Measurements from ENCODE around the gene ST3GAL2. TPM values are rescaled to one million over a fixed set of nuclear protein-coding genes. Genes with fewer than 3 reads are reported as not detected.
"Not testable (repeated sequence)": the region's sequence is repeated elsewhere in the genome, so short reads cannot be mapped to it uniquely, and the experiment has no call there.

ST3GAL2 gene
- total RNA-seq, 1 experiment from 2014 or later = 13.6 TPM

- no peaks in the 10 kb centered on the region for H3K36me3 ChIP-seq
- H3K4me3 ChIP-seq = no peak overlapping the region
- DNase-seq = no peak
- H3K27me3 ChIP-seq = no peaks in the 10 kb centered on the region
- no peaks in the 10 kb centered on the region for H3K9me3 ChIP-seq (replicated peaks)
- H3K27ac ChIP-seq = no peak overlapping the region
- no peaks in the 10 kb centered on the region for H3K4me1 ChIP-seq
Observed at GRCh38 chr16:70341600-70341999, 97.3 kb downstream of the ST3GAL2 start.

- Histone ChIP-seq H3K4me1 (no peaks in the 10 kb centered on the region), H3K4me3 (no peak overlapping the region), H3K9me3 (replicated peaks) (no peaks in the 10 kb centered on the region), H3K36me3 (no peaks in the 10 kb centered on the region), H3K27ac (no peak overlapping the region), H3K27me3 (no peaks in the 10 kb centered on the region)
- no peak for DNase-seq
Observed at GRCh38 chr16:70337814-70338213, 101.1 kb downstream of the ST3GAL2 start.

GRCh38 chr16:70332728-70333127, 106.2 kb downstream of the ST3GAL2 start:
- H3K27me3 ChIP-seq; H3K4me3 ChIP-seq; DNase-seq; H3K27ac ChIP-seq; H3K9me3 ChIP-seq (replicated peaks); H3K36me3 ChIP-seq; H3K4me1 ChIP-seq: not testable (repeated sequence)

GRCh38 chr16:70331588-70332358, 107.1 kb downstream of the ST3GAL2 start:
- Histone ChIP-seq H3K4me3 (no peak overlapping the region), H3K36me3 (no peaks in the 10 kb centered on the region), H3K27me3 (no peaks in the 10 kb centered on the region), H3K27ac (no peak overlapping the region), H3K4me1 (no peaks in the 10 kb centered on the region), H3K9me3 (replicated peaks) (no peaks in the 10 kb centered on the region)
- peak in 1 of 2 experiments; percentile 7 for DNase-seq

- Histone ChIP-seq H3K4me1 (no peaks in the 10 kb centered on the region), H3K4me3 (no peak overlapping the region), H3K9me3 (replicated peaks) (no peaks in the 10 kb centered on the region), H3K36me3 (no peaks in the 10 kb centered on the region; the same call in 1 of the 2 replicates), H3K27ac (no peak overlapping the region), H3K27me3 (no peaks in the 10 kb centered on the region)
- no peak for DNase-seq
Observed at GRCh38 chr16:70331091-70331490, 107.8 kb downstream of the ST3GAL2 start.

Other genes with a start within 250 kb of the ST3GAL2 start
- gene EXOSC6, start 187.2 kb downstream of the ST3GAL2 start, total RNA-seq (2014; rRNA removed; shearing (Covaris generic)) = 19.7 and 22.6 TPM in 2 replicates
- 32.4 and 36.5 TPM in 2 replicates for gene AARS1, start 149.6 kb downstream of the ST3GAL2 start, total RNA-seq (2014; rRNA removed; shearing (Covaris generic))
- 17.5 and 23.9 TPM in 2 replicates for gene DDX19B, start 139.9 kb downstream of the ST3GAL2 start, total RNA-seq (2014; rRNA removed; shearing (Covaris generic))
- gene DDX19A, start 92.2 kb downstream of the ST3GAL2 start, total RNA-seq (2014; rRNA removed; shearing (Covaris generic)) = 36.3 and 37.1 TPM in 2 replicates
- 1.6 and 1.9 TPM in 2 replicates for gene FCSK, start 15.5 kb upstream of the ST3GAL2 start, total RNA-seq (2014; rRNA removed; shearing (Covaris generic))
- gene COG4, start 84.5 kb upstream of the ST3GAL2 start, total RNA-seq (2014; rRNA removed; shearing (Covaris generic)) = 25.4 and 26.4 TPM in 2 replicates
- gene SF3B3, start 84.7 kb upstream of the ST3GAL2 start, total RNA-seq (2014; rRNA removed; shearing (Covaris generic)) = 270 and 318 TPM in 2 replicates
- gene IL34, start 207.5 kb upstream of the ST3GAL2 start, total RNA-seq (2014; rRNA removed; shearing (Covaris generic)) = 0.61 and 0.75 TPM in 2 replicates
- gene MTSS2, start 247.0 kb upstream of the ST3GAL2 start, total RNA-seq (2014; rRNA removed; shearing (Covaris generic)) = 24.6 and 27.4 TPM in 2 replicates